ENCODE data around the gene MYL9.

GRCh38 chr20:36493801-36494114 is 47.6 kb upstream of the MYL9 start:
- TF ChIP-seq CTCF (IDR thresholded peaks at IDR 0.05) (no peak), POLR2A (IDR thresholded peaks at IDR 0.05) (no peak), EP300 (IDR thresholded peaks at IDR 0.05) (no peak)

All from ovary (tissue), 3 donors.